ENCODE data around the gene ZBTB7A. TPM values are rescaled to one million over a fixed set of nuclear protein-coding genes. Genes with fewer than 3 reads are reported as not detected.
"Not testable (repeated sequence)": the region's sequence is repeated elsewhere in the genome, so short reads cannot be mapped to it uniquely, and the experiment has no call there.

Gene ZBTB7A
- total RNA-seq, 2 donors from 2014 or later, result 41.8 to 50.6 TPM

- DNase-seq (ENCODE audit: low spot score), result no peak
- intact Hi-C loops (cut with DNase I), result no loop called here
Observed at GRCh38 chr19:4009990-4010807, 56.5 kb downstream of the ZBTB7A start.

DNA sequence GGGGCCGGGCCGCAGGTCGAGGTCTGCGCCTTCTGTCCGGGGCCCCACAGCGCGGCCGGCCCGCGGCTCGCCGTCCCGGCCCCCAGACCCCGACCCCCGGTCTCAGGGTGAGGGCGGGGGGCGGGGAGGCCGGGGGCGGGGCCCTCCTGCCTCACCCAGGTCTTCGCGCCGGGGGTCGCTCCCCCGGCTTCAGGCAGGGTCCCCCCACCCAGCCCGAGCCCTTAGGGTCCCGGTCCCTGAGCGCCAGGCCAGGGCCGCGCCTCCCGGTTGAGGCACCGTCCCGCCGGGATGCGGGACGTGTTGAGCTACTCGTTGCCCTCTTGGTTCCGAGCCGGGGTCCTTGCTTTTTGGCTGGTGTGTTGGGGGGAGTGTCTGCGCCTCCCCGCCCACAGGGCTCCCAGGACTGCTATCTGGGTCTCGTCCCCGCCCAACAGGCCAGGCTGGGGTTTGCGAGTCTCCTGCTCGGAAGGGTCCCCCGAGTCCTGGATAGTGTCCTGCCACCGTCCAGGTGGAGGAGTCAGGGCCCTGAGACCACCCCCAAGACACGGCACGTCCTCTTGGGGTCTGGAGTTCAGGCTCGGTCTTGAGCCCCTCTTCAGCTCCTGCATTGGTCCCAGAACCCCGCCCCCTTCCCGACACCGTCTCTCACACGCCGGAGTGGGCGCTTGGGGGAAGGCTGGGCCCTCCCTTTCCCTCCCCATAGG is 58.7 kb downstream of the ZBTB7A start:
- no peak for DNase-seq (ENCODE audit: low spot score)
- intact Hi-C loops (cut with DNase I), result no loop called here

DNA sequence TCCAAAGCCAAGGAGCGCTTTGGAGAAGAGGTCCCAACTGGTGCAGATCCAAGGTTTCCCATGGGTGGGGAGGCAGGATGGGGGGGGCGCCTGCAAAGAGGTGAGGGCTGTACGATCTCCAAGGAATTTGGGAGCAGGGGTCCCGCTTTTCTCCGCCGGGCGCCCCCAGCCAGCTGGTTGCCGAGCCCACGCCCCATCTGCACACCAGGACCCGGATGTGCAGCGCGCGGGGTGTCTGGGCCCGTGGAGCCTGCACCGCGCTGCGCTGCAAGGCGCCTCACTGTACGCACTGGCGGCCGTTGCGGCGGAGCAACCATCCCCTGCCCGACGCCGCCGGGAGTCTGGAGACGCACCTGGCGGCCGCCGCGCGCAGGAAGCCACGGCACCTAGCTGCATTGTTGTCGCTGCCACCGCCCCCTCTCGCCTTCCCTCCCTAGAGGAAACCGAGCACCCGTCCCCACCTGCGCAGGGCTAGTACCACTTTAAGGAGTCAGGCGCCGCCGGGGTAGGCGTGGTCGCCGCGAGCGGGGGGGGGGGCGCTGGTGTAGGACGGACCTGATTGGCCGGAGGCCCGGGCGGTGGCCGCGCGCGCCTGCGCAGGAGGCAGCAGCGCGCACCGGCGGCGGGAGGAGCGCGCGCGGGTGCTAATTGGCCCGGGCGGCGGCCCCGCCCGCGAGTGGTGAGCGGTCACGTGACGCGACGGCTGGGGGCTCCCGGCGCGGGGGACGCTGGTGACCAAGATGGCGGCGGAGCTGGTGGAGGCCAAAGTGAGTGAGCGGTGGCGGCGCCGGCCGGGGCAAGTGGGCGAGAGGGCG is 59.5 kb downstream of the ZBTB7A start, which contains the start of gene PIAS4:
TSS of gene PIAS4 (plus strand) at position 716 of the 815 bp plus-strand sequence. CDS start at position 741, 25 bp downstream.
- intact Hi-C loops (cut with DNase I), result no loop called here
- peak; percentile 98 for DNase-seq (ENCODE audit: low spot score)

DNA sequence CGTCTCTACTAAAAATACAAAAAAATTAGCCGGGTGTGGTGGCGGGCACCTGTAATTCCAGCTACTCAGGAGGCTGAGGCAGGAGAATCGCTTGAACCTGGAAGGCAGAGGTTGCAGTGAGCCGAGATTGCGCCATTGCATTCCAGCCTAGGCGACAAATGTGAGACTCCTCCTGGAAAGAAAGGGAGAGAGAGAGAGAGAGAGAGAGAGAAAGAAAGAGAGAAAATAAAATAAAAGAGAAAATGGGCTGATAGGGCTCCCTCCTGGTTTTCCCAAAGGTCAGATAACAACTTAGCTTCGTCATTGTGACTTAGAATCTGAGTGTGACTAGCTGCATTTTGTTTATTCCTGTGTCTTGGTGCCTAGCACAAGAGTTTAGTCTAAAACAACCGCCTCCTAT is 61.3 kb downstream of the ZBTB7A start:
- DNase-seq (ENCODE audit: low spot score); intact Hi-C loops (cut with DNase I): not testable (repeated sequence)

GRCh38 chr19:4000798-4001197 is 65.9 kb downstream of the ZBTB7A start:
- intact Hi-C loops (cut with DNase I); DNase-seq (ENCODE audit: low spot score): not testable (repeated sequence)

DNA sequence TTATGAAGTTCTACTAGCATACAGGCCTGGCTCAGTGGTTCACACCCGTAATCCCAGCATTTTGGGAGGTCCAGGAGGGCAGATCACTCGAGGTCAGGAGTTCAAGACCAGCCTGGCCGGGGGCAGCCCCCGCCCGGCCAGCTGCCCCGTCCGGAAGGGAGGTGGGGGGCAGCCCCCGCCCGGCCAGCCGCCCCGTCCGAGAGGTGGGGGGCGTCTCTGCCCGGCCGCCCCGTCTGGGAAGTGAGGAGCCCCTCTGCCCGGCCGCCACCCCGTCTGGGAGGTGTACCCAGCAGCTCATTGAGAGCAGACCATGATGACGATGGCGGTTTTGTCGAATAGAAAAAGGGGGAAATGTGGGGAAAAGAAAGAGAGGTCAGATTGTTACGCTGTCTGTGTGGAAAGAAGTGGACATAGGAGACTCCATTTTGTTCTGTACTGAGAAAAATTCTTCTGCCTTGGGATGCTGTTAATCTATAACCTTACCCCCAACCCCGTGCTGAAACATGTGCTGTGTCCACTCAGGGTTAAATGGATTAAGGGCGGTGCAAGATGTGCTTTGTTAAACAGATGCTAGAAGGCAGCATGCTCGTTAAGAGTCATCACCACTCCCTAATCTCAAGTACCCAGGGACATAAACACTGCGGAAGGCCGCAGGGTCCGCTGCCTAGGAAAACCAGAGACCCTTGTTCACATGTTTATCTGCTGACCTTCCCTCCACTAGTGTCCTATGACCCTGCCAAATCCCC is 67.9 kb downstream of the ZBTB7A start:
- intact Hi-C loops (cut with DNase I); DNase-seq (ENCODE audit: low spot score): not testable (repeated sequence)

DNA sequence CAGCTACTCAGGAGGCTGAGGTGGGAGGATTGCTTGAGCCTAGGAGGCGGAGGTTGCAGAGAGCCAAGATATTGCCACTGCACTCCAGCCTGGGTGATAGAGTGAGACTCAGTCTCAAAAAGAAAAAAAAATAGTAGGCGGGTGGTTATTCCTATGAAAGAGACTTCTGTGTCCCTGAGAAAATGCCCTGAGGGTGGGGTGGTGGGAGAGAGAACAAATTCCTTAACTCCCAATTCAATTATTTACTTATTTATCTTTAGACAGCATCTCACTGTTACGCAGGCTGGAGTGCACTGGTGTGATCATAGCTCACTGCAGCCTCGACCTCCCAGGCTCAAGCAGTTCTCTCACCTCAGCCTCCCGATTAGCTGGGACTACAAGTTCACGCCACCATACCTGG is 71.1 kb downstream of the ZBTB7A start:
- no peak for DNase-seq (ENCODE audit: low spot score)
- intact Hi-C loops (cut with DNase I), result no loop called here

Other genes with a start within 250 kb of the ZBTB7A start
- gene ZFR2, start 197.9 kb downstream of the ZBTB7A start, total RNA-seq, result not detected
- gene ATCAY, start 186.2 kb downstream of the ZBTB7A start, total RNA-seq, result under 1 TPM in 1 of 2 donors, not detected in 1; 0.05 TPM
- gene NMRK2, start 133.8 kb downstream of the ZBTB7A start, total RNA-seq, result 1 to 10 TPM in 1 of 2 donors, under 1 TPM in 1; 0.51 to 2.3 TPM
- gene DAPK3, start 95.8 kb downstream of the ZBTB7A start, total RNA-seq, result 10 to 100 TPM; 64.5 to 94.9 TPM
- 1,000 to 10,000 TPM; 1,536 to 1,555 TPM for gene EEF2, start 81.4 kb downstream of the ZBTB7A start, total RNA-seq
- 10 to 100 TPM; 14.4 to 16.1 TPM for gene PIAS4, start 59.2 kb downstream of the ZBTB7A start, total RNA-seq
- 10 to 100 TPM; 82.8 to 88.4 TPM for gene MAP2K2, start 57.2 kb upstream of the ZBTB7A start, total RNA-seq
- not detected for gene CREB3L3, start 86.7 kb upstream of the ZBTB7A start, total RNA-seq
- gene SIRT6, start 115.7 kb upstream of the ZBTB7A start, total RNA-seq, result 10 to 100 TPM; 16.4 to 18.4 TPM
- gene ANKRD24, start 115.8 kb upstream of the ZBTB7A start, total RNA-seq, result under 1 TPM; 0.69 to 1.00 TPM
- 1 to 10 TPM; 2.0 to 4.6 TPM for gene EBI3, start 162.6 kb upstream of the ZBTB7A start, total RNA-seq
- gene YJU2, start 180.2 kb upstream of the ZBTB7A start, total RNA-seq, result 10 to 100 TPM; 12.3 to 12.8 TPM
- not detected for gene SHD, start 212.4 kb upstream of the ZBTB7A start, total RNA-seq
- gene TMIGD2, start 235.5 kb upstream of the ZBTB7A start, total RNA-seq, result under 1 TPM in 1 of 2 donors, not detected in 1; 0.38 TPM
- not detected for gene FSD1, start 237.7 kb upstream of the ZBTB7A start, total RNA-seq

All from posterior vena cava (tissue), 2 donors.